GM18508 (cell line): ENCODE results near the gene SLC9A1.
A peak's percentile ranks its signal among the peaks of the same experiment; 100 is the strongest.
"Not testable (repeated sequence)": the region's sequence is repeated elsewhere in the genome, so short reads cannot be mapped to it uniquely, and the experiment has no call there.

Source experiments
- ATAC-seq: cut with Tn5 transposase; IDR thresholded peaks from one replicate; pipeline ENCODE4 v1.9.1; 2021; ENCODE audit warnings: moderate number of reproducible peaks; ENCODE audit not compliant: insufficient read depth, unreplicated experiment

SLC9A1 gene

GRCh38 chr1:27154991-27155781 is at the start of gene SLC9A1:
Gene SLC9A1, minus strand, starts transcription at chr1:27155125. Its CDS starts 791 bp downstream, at chr1:27154334.
- ATAC-seq = peak; percentile 63

- ATAC-seq = no peak
Measured at GRCh38 chr1:27203946-27204345, 49.0 kb upstream of the SLC9A1 start.

- no peak for ATAC-seq
Measured at GRCh38 chr1:27201295-27201694, 46.4 kb upstream of the SLC9A1 start.

GRCh38 chr1:27193194-27193593 is 38.3 kb upstream of the SLC9A1 start:
- ATAC-seq = no peak

GRCh38 chr1:27192039-27192529 is 37.2 kb upstream of the SLC9A1 start:
- ATAC-seq = no peak

GRCh38 chr1:27184665-27185064 is 29.7 kb upstream of the SLC9A1 start:
- ATAC-seq = not testable (repeated sequence)

GRCh38 chr1:27179979-27180378 is 25.1 kb upstream of the SLC9A1 start:
- no peak for ATAC-seq

- no peak for ATAC-seq
Measured at GRCh38 chr1:27179379-27179778, 24.5 kb upstream of the SLC9A1 start.

GRCh38 chr1:27176954-27177353 is 22.0 kb upstream of the SLC9A1 start:
- no peak for ATAC-seq

- ATAC-seq = no peak
Measured at GRCh38 chr1:27176323-27176722, 21.4 kb upstream of the SLC9A1 start.

- not testable (repeated sequence) for ATAC-seq
Measured at GRCh38 chr1:27172992-27173391, 18.1 kb upstream of the SLC9A1 start.

- no peak for ATAC-seq
Measured at GRCh38 chr1:27166929-27167328, 12.0 kb upstream of the SLC9A1 start.

GRCh38 chr1:27166351-27166802 is 11.5 kb upstream of the SLC9A1 start:
- ATAC-seq = no peak

GRCh38 chr1:27163093-27163492 is 8.2 kb upstream of the SLC9A1 start:
- ATAC-seq = no peak

GRCh38 chr1:27162090-27162489 is 7.2 kb upstream of the SLC9A1 start:
- no peak for ATAC-seq

GRCh38 chr1:27161594-27161993 is 6.7 kb upstream of the SLC9A1 start:
- no peak for ATAC-seq

- no peak for ATAC-seq
Measured at GRCh38 chr1:27157194-27157593, 2.3 kb upstream of the SLC9A1 start.

GRCh38 chr1:27154469-27154990 is 395 bp downstream of the SLC9A1 start:
- no peak for ATAC-seq

GRCh38 chr1:27153927-27154358 is 982 bp downstream of the SLC9A1 start:
- ATAC-seq = no peak

GRCh38 chr1:27153549-27153886 is 1.4 kb downstream of the SLC9A1 start:
- no peak for ATAC-seq

GRCh38 chr1:27152829-27153548 is 1.9 kb downstream of the SLC9A1 start:
- no peak for ATAC-seq
